ENCODE data around the gene OSGEP.

The OSGEP gene

DNA sequence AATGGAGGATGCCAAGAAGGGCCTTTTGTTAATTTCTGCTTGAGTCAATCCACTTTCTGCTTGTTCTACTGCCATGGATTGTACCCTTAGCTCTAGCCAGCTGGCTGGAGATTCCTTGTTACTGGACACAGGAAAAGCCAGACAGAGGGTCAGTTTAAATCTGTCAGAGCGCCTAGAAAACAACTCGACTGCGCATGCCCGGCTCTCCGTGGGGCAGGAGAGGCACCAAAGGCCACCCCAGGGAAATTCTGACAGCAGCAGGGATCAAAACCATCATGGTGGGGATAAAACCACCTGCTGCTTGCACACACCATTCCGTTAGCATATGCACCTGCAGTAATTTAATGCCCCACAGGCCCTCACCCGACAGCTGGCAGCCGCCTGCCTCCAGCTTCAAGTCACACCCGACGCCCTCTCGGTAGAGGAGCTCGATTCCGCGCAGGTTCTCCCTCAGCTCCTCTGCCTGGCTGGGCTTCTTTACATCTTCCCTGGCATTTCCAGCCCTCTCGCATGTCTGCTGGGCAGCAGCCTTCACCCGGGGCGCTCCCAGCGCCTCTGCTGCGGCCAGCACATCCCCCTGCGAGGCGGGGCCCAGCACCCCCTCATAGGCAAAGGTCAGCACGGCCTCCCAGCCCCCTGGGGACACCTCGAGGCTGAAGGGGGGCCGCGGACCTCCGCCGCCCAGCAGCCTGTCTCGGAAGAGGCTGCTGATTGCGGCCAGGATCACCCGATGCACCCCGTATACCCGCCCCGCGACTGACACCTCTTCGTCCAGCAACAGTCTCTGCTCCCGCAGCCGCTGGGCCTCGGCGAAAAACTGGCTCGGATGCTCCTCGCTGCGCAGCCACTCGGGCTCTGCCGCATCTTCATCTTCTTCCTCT lies 19.7 kb downstream of the OSGEP start:
- TF ChIP-seq MYC (IDR thresholded peaks at IDR 0.05; ENCODE audit: low read depth, low read length) (no peak), POLR2A (IDR thresholded peaks at IDR 0.05; ENCODE audit: extremely low read depth, insufficient read length) (no peak)
- TF ChIP-seq, protein P1, sequence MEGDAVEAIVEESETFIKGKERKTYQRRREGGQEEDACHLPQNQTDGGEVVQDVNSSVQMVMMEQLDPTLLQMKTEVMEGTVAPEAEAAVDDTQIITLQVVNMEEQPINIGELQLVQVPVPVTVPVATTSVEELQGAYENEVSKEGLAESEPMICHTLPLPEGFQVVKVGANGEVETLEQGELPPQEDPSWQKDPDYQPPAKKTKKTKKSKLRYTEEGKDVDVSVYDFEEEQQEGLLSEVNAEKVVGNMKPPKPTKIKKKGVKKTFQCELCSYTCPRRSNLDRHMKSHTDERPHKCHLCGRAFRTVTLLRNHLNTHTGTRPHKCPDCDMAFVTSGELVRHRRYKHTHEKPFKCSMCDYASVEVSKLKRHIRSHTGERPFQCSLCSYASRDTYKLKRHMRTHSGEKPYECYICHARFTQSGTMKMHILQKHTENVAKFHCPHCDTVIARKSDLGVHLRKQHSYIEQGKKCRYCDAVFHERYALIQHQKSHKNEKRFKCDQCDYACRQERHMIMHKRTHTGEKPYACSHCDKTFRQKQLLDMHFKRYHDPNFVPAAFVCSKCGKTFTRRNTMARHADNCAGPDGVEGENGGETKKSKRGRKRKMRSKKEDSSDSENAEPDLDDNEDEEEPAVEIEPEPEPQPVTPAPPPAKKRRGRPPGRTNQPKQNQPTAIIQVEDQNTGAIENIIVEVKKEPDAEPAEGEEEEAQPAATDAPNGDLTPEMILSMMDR (IDR thresholded peaks at IDR 0.05; ENCODE audit: low read depth, low read length), result no peak
- TF ChIP-seq, protein P2, sequence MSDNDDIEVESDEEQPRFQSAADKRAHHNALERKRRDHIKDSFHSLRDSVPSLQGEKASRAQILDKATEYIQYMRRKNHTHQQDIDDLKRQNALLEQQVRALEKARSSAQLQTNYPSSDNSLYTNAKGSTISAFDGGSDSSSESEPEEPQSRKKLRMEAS (IDR thresholded peaks at IDR 0.05; ENCODE audit: low read depth, low read length), result no peak
- DNase-seq (ENCODE audit: low read depth), result no peak
- no peak overlapping the region for H3K4me3 ChIP-seq (ENCODE audit: low read depth, low read length)

DNA sequence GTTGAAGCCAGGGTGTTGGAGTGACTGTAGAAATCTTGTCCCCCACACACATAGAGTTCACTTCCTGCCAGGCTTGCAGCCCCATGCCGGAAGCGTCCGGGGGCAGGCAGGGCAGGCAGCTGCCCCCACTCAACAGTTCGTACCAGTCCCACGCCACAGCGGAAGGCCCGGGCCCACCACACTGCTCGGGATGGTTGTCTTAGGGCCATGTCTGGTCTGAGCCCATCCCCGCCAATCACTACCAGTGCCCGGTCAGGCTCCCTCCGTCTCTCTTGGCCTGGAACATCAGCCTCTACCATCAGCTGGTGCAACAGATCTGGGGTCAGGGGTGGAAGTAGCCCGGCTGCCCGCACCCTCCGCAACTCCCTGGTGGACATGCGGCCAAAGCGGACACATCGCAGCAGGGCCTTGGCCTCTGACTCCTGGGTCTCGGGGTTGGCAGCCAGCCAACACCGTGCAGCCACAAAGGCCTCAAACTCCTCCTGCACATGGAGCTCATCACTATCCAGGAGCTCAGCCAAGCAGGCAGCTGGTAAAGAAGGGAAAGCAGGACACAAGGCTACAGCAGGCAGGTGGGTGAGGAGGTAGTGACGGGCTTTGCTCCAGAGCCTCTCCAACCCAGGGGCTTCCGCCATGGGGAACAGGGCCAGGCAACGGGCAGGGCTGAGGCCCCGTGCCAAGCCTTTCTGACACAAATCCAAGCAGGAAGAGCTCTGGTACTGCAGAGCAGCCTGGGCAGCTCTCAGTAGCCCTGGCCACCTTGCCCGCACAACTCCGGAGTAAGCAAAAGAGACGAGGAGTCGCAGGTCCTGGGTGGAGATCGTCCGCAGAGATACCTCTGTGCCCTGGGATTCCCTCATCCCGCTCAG lies 24.6 kb downstream of the OSGEP start:
- H3K4me3 ChIP-seq (ENCODE audit: low read depth, low read length), result no peak overlapping the region
- DNase-seq (ENCODE audit: low read depth), result no peak
- TF ChIP-seq, protein P2 (IDR thresholded peaks at IDR 0.05; ENCODE audit: low read depth, low read length), result no peak
- TF ChIP-seq, protein P1 (IDR thresholded peaks at IDR 0.05; ENCODE audit: low read depth, low read length), result no peak
- TF ChIP-seq POLR2A (IDR thresholded peaks at IDR 0.05; ENCODE audit: extremely low read depth, insufficient read length), result no peak
- TF ChIP-seq MYC (IDR thresholded peaks at IDR 0.05; ENCODE audit: low read depth, low read length), result no peak

DNA sequence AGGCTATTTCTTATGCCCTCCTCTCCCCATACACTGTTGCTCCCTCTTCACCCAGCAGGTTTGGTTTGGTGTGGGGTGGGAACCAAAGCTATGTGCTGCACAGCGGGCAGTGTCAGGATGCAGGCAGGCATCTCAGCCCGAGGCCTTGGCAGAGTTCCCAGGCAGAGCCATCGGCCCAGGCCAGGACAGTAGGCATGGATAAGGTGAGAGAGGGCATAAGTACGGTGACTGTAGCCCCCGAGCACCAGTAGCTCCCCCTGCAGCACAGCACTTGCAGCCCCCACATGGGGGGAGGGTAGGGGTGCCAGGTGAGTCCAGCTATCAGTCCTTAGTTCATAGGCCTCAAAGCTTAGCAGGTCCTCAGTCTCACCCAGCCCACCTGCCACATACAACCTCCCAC lies 25.8 kb downstream of the OSGEP start:
- H3K4me3 ChIP-seq (ENCODE audit: low read depth, low read length), result no peak overlapping the region
- no peak for DNase-seq (ENCODE audit: low read depth)
- no peak for TF ChIP-seq POLR2A (IDR thresholded peaks at IDR 0.05; ENCODE audit: extremely low read depth, insufficient read length)
- no peak for TF ChIP-seq MYC (IDR thresholded peaks at IDR 0.05; ENCODE audit: low read depth, low read length)
- TF ChIP-seq, protein P2 (IDR thresholded peaks at IDR 0.05; ENCODE audit: low read depth, low read length), result no peak
- TF ChIP-seq, protein P1 (IDR thresholded peaks at IDR 0.05; ENCODE audit: low read depth, low read length), result no peak

DNA sequence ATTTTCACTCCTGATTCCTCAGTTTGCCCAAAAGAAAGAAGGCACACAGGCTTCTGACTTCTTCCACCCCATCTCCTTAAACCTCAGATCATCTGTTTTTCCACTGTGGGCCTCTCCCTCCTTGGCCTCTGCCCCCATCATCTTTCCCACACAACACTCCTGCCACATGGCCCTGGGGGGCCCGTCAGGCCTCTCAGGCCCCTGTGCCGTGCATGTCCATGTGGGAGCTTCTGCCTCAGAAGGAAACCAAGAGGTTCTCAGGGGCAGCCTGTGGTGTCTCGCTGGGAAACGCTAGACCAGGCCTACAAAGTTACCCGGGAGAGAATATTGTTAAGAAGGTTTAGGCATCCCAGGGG lies 26.6 kb downstream of the OSGEP start:
- H3K4me3 ChIP-seq (ENCODE audit: low read depth, low read length), result peak overlapping the region; percentile 32
- no peak for DNase-seq (ENCODE audit: low read depth)
- TF ChIP-seq POLR2A (IDR thresholded peaks at IDR 0.05; ENCODE audit: extremely low read depth, insufficient read length), result no peak
- TF ChIP-seq MYC (IDR thresholded peaks at IDR 0.05; ENCODE audit: low read depth, low read length), result no peak
- TF ChIP-seq, protein P2 (IDR thresholded peaks at IDR 0.05; ENCODE audit: low read depth, low read length), result no peak
- TF ChIP-seq, protein P1 (IDR thresholded peaks at IDR 0.05; ENCODE audit: low read depth, low read length), result no peak

GRCh38 chr14:20427231-20428009 lies 27.2 kb downstream of the OSGEP start:
- TF ChIP-seq, protein P2 (IDR thresholded peaks at IDR 0.05; ENCODE audit: low read depth, low read length), result no peak
- no peak for TF ChIP-seq MYC (IDR thresholded peaks at IDR 0.05; ENCODE audit: low read depth, low read length)
- TF ChIP-seq, protein P1 (IDR thresholded peaks at IDR 0.05; ENCODE audit: low read depth, low read length), result no peak
- no peak for TF ChIP-seq POLR2A (IDR thresholded peaks at IDR 0.05; ENCODE audit: extremely low read depth, insufficient read length)
- peak; percentile 79 for DNase-seq (ENCODE audit: low read depth)
- H3K4me3 ChIP-seq (ENCODE audit: low read depth, low read length), result peak overlapping the region; percentile 32

Data from NB4 (cell line).